D721Med (cell line): ENCODE measurements around the gene TPRN.

Experiments used
- DNase-seq: peaks from one replicate; pipeline ENCODE4 v3.0.0; 2011; ENCODE audit warnings: low spot score; ENCODE audit not compliant: insufficient read length
- FAIRE-seq: peaks from 2 replicates; lab custom pipeline; 2011; peaks lifted over from hg19 to GRCh38; lab: Jason Lieb, UNC
- CTCF ChIP-seq: IDR thresholded peaks from 2 replicates; pipeline ENCODE4 v1.5.1; 2012; ENCODE audit warnings: mild to moderate bottlenecking, control low read depth; ENCODE audit not compliant: insufficient read depth; ENCODE audit errors: missing control alignments

TPRN gene

GRCh38 chr9:137228968-137229896, 28.7 kb upstream of the TPRN start:
- FAIRE-seq = no peak
- no peak for TF ChIP-seq CTCF
- DNase-seq = no peak

- FAIRE-seq = no peak
- no peak for TF ChIP-seq CTCF
- no peak for DNase-seq
Observed at GRCh38 chr9:137228506-137228967, 28.0 kb upstream of the TPRN start.

- DNase-seq (no peak), FAIRE-seq (no peak)
- TF ChIP-seq CTCF = no peak
Observed at GRCh38 chr9:137227853-137228505, 27.4 kb upstream of the TPRN start.

GRCh38 chr9:137227054-137227852, 26.7 kb upstream of the TPRN start, which contains the start of gene RNF224:
RNF224 (plus strand) TSS chr9:137227502; CDS start chr9:137228336, 834 bp downstream.
- FAIRE-seq = no peak
- peak; percentile 98 for DNase-seq
- peak; percentile 89 for TF ChIP-seq CTCF

- no peak for TF ChIP-seq CTCF
- FAIRE-seq = no peak
Observed at GRCh38 chr9:137226338-137227053, 26.0 kb upstream of the TPRN start.

GRCh38 chr9:137225699-137226331, 25.3 kb upstream of the TPRN start:
- DNase-seq (no peak), FAIRE-seq (no peak)
- no peak for TF ChIP-seq CTCF

More at GRCh38 chr9:137226338-137227053, 26.0 kb upstream of the TPRN start:
- no peak for DNase-seq
